Natural killer cell (primary cell): Measurements from ENCODE around the gene GBF1. TPM values are rescaled to one million over a fixed set of nuclear protein-coding genes. Genes with fewer than 3 reads are reported as not detected.
"Not testable (repeated sequence)": the region's sequence is repeated elsewhere in the genome, so short reads cannot be mapped to it uniquely, and the experiment has no call there.

Experiments
- ATAC-seq, 3 donors: fragments of 150-1000 bp in 2 of 3; fragments of 200-7000 bp in 1 of 3; cut with Tn5 transposase; 1 replicate in 1 of 3; 2 replicates in 2 of 3; pipeline ENCODE4 v1.10.0; 2021; ENCODE audit warnings: mild to moderate bottlenecking in 2 of 3, moderate library complexity in 2 of 3
- DNase-seq, 2 donors: peaks; one replicate each; pipeline versions ENCODE4 v3.0.0 to v3.0.0-alpha.2; 2013 to 2021; ENCODE audit warnings: mixed read lengths in 1 of 2
- H3K27ac ChIP-seq: one replicate; pipeline ENCODE4 v1.5.1; 2013; ENCODE audit warnings: mild to moderate bottlenecking, low read length
- H3K27me3 ChIP-seq: one replicate; pipeline ENCODE4 v1.6.1; 2013; ENCODE audit warnings: low read length; ENCODE audit not compliant: control insufficient read depth, insufficient read depth
- H3K36me3 ChIP-seq: one replicate; pipeline ENCODE4 v1.6.1; 2013; ENCODE audit warnings: low read length; ENCODE audit not compliant: control insufficient read depth, insufficient read depth
- H3K4me1 ChIP-seq: one replicate; pipeline ENCODE4 v1.6.1; 2013; ENCODE audit warnings: low read length; ENCODE audit not compliant: control insufficient read depth, insufficient read depth
- H3K4me3 ChIP-seq: one replicate; pipeline ENCODE4 v1.5.1; 2013; ENCODE audit warnings: low read length
- H3K9me3 ChIP-seq: one replicate; pipeline ENCODE4 v1.6.1; 2013; ENCODE audit warnings: low read length; ENCODE audit not compliant: control insufficient read depth, insufficient read depth
- H3K27ac Mint-ChIP-seq, 2 donors: one replicate each; pipeline ENCODE4 v1.8.0; 2022; ENCODE audit warnings: mild to moderate bottlenecking in 2 of 2, mixed read lengths in 2 of 2, moderate library complexity in 1 of 2
- H3K27me3 Mint-ChIP-seq, 2 donors: one replicate each; pipeline ENCODE4 v1.8.0; 2022; ENCODE audit warnings: low read depth in 2 of 2, mixed read lengths in 2 of 2
- H3K36me3 Mint-ChIP-seq: one replicate; pipeline ENCODE4 v1.8.0; 2022; ENCODE audit warnings: mixed read lengths
- H3K4me1 Mint-ChIP-seq, 2 donors: one replicate each; pipeline ENCODE4 v1.8.0; 2022; ENCODE audit warnings: mixed read lengths in 2 of 2
- H3K4me3 Mint-ChIP-seq: one replicate; pipeline ENCODE4 v1.8.0; 2022; ENCODE audit warnings: mild to moderate bottlenecking, moderate library complexity, mixed read lengths
- H3K9me3 Mint-ChIP-seq, 2 donors: one replicate each; pipeline ENCODE4 v1.8.0; 2022; ENCODE audit warnings: mixed read lengths in 2 of 2
- WGBS: methylation state at CpG from one replicate; pipeline ENCODE4 v1.1.7; 2013; ENCODE audit warnings: missing lambda C conversion rate; ENCODE audit not compliant: insufficient coverage; 5-methylcytosine and 5-hydroxymethylcytosine counted together
- intact Hi-C: fragments of 100-400 bp; cut with micrococcal nuclease; formaldehyde crosslinking; loops from one replicate; pipeline ENCODE4 v1.14.2; 2022
- total RNA-seq, 4 donors: library from RNA; stranded (reverse); fragments of 120-200 nt in 1 of 4; gene quantifications; one replicate each; pipeline versions ENCODE4 v1.2.3 to v1.2.4, GENCODE V29; 2013 to 2022
- TF ChIP-seq, protein P1 (sequence below): fragments of 200-600 bp; IDR thresholded peaks from one replicate; pipeline ENCODE4 v1.8.0; 2022; ENCODE audit warnings: antibody characterized with exemption

The GBF1 gene
- total RNA-seq, 3 donors from 2014 or later (not counting 1 experiment from before 2014, with no cell fraction given) = 48.2 to 52.5 (median 50.9) TPM

DNA sequence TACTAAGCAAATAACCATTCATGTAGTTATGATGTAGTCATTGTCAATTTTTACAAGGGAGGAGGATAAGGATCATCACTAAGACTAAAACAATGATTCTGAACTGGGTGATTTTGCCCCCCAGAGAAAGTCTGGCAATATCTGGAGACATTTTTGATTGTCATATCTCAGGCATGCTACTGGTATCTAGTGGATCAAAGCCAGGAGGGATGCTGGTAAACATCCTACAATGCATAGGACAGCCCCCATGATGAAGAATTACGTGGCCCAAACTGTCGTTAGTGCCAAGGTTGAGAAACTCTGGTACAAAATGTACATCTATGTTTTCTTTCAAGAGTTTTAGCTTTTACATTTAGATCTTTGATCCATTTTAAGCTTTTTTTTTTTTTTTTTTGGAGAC lies 57.3 kb downstream of the GBF1 start:
- Histone ChIP-seq H3K4me1 (no peaks in the 10 kb centered on the region), H3K27me3 (no peaks in the 10 kb centered on the region), H3K9me3 (no peaks in the 10 kb centered on the region), H3K27ac (no peak overlapping the region), H3K4me3 (no peak overlapping the region), H3K36me3 (no peaks in the 10 kb centered on the region)
- no peak overlapping the region for H3K4me3 Mint-ChIP-seq
- H3K4me1 Mint-ChIP-seq = peaks cover 17 to 19% of the 10 kb centered on the region in 2 donors
- 92% methylated on average over 2 of the region's 2 CpGs for WGBS
- H3K27ac Mint-ChIP-seq = no peak overlapping the region
- no peaks in the 10 kb centered on the region for H3K27me3 Mint-ChIP-seq
- TF ChIP-seq, protein P1, sequence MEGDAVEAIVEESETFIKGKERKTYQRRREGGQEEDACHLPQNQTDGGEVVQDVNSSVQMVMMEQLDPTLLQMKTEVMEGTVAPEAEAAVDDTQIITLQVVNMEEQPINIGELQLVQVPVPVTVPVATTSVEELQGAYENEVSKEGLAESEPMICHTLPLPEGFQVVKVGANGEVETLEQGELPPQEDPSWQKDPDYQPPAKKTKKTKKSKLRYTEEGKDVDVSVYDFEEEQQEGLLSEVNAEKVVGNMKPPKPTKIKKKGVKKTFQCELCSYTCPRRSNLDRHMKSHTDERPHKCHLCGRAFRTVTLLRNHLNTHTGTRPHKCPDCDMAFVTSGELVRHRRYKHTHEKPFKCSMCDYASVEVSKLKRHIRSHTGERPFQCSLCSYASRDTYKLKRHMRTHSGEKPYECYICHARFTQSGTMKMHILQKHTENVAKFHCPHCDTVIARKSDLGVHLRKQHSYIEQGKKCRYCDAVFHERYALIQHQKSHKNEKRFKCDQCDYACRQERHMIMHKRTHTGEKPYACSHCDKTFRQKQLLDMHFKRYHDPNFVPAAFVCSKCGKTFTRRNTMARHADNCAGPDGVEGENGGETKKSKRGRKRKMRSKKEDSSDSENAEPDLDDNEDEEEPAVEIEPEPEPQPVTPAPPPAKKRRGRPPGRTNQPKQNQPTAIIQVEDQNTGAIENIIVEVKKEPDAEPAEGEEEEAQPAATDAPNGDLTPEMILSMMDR = no peak
- H3K36me3 Mint-ChIP-seq = no peaks in the 10 kb centered on the region
- H3K9me3 Mint-ChIP-seq = no peaks in the 10 kb centered on the region
- ATAC-seq = no peak
- intact Hi-C loops = no loop called here
- no peak for DNase-seq

GRCh38 chr10:102306006-102306405 lies 60.7 kb downstream of the GBF1 start:
- DNase-seq = no peak
- intact Hi-C loops = no loop called here
- no peak overlapping the region for H3K4me3 Mint-ChIP-seq
- Histone ChIP-seq H3K4me3 (no peak overlapping the region), H3K9me3 (no peaks in the 10 kb centered on the region), H3K4me1 (no peaks in the 10 kb centered on the region), H3K27me3 (no peaks in the 10 kb centered on the region), H3K27ac (no peak overlapping the region), H3K36me3 (no peaks in the 10 kb centered on the region)
- WGBS = no CpG with 5 or more reads among the region's 1 CpG
- H3K36me3 Mint-ChIP-seq = no peaks in the 10 kb centered on the region
- no peak for ATAC-seq
- H3K27ac Mint-ChIP-seq = no peak overlapping the region
- H3K4me1 Mint-ChIP-seq = peaks cover 21 to 23% of the 10 kb centered on the region in 2 donors
- TF ChIP-seq, protein P1 = no peak
- no peaks in the 10 kb centered on the region for H3K27me3 Mint-ChIP-seq
- no peaks in the 10 kb centered on the region for H3K9me3 Mint-ChIP-seq

- intact Hi-C loops = no loop called here
- no peak overlapping the region for H3K4me3 Mint-ChIP-seq
- Histone ChIP-seq H3K9me3 (no peaks in the 10 kb centered on the region), H3K27ac (no peak overlapping the region), H3K36me3 (no peaks in the 10 kb centered on the region), H3K4me1 (no peaks in the 10 kb centered on the region), H3K4me3 (no peak overlapping the region), H3K27me3 (no peaks in the 10 kb centered on the region)
- H3K27ac Mint-ChIP-seq = no peak overlapping the region
- 95% methylated on average over 2 of the region's 3 CpGs for WGBS
- TF ChIP-seq, protein P1 = no peak
- DNase-seq (no peak), ATAC-seq (no peak)
- no peaks in the 10 kb centered on the region for H3K27me3 Mint-ChIP-seq
- H3K4me1 Mint-ChIP-seq = peaks cover 27 to 30% of the 10 kb centered on the region in 2 donors
- no peaks in the 10 kb centered on the region for H3K9me3 Mint-ChIP-seq
- H3K36me3 Mint-ChIP-seq = no peaks in the 10 kb centered on the region
Observed at GRCh38 chr10:102306710-102307109, 61.4 kb downstream of the GBF1 start.

- H3K27ac Mint-ChIP-seq, intact Hi-C loops, H3K9me3 Mint-ChIP-seq, ATAC-seq, H3K27me3 Mint-ChIP-seq, H3K36me3 ChIP-seq, H3K4me3 Mint-ChIP-seq, DNase-seq, H3K4me1 ChIP-seq, H3K27ac ChIP-seq, H3K9me3 ChIP-seq, H3K4me3 ChIP-seq, H3K27me3 ChIP-seq, H3K36me3 Mint-ChIP-seq: not testable (repeated sequence)
- WGBS = 97% methylated on average over 3 of the region's 5 CpGs
- peaks cover 41% of the 10 kb centered on the region in 2 donors for H3K4me1 Mint-ChIP-seq
Observed at GRCh38 chr10:102308318-102308717, 63.0 kb downstream of the GBF1 start.
